Nephron progenitor cell (in vitro differentiated cells): ENCODE data around the gene GPX2.

ENCODE experiments used
- DNase-seq: peaks from one replicate; pipeline ENCODE4 v3.0.0; 2021
- H3K27ac Mint-ChIP-seq: 2 replicates; pipeline ENCODE4 v1.8.0; 2021; ENCODE audit warnings: mild to moderate bottlenecking, moderate library complexity, mixed read lengths
- H3K27me3 Mint-ChIP-seq: 2 replicates; pipeline ENCODE4 v1.8.0; 2021; ENCODE audit warnings: mild to moderate bottlenecking, low read depth, mixed read lengths; ENCODE audit not compliant: poor library complexity
- H3K36me3 Mint-ChIP-seq: 2 replicates; pipeline ENCODE4 v1.8.0; 2021; ENCODE audit warnings: low read depth, mixed read lengths
- H3K4me1 Mint-ChIP-seq: 2 replicates; pipeline ENCODE4 v1.8.0; 2021; ENCODE audit warnings: mixed read lengths
- H3K4me3 Mint-ChIP-seq: 2 replicates; pipeline ENCODE4 v1.8.0; 2021; ENCODE audit warnings: mild to moderate bottlenecking, moderate library complexity, mixed read lengths
- H3K9me3 Mint-ChIP-seq: 2 replicates; pipeline ENCODE4 v1.8.0; 2021; ENCODE audit warnings: mild to moderate bottlenecking, moderate library complexity, mixed read lengths
- CTCF ChIP-seq: fragments of 200-600 bp; sonication (generic); IDR thresholded peaks from 2 replicates; pipeline ENCODE4 v1.5.0; 2021; ENCODE audit warnings: antibody characterized with exemption

The GPX2 gene

GRCh38 chr14:64942531-64943111 lies at the start of gene GPX2:
Gene GPX2, minus strand, starts transcription at chr14:64942745. Its CDS starts 19 bp downstream, at chr14:64942726.
- Mint-ChIP-seq H3K27me3 (peaks cover 4% of the 10 kb centered on the region), H3K36me3 (peaks cover 25% of the 10 kb centered on the region), H3K9me3 (no peaks in the 10 kb centered on the region), H3K4me1 (peaks cover 32% of the 10 kb centered on the region), H3K4me3 (no peak within 1 kb of the TSS), H3K27ac (peak within 1 kb of the TSS; percentile 35)
- DNase-seq = no peak
- no peak for TF ChIP-seq CTCF

DNA sequence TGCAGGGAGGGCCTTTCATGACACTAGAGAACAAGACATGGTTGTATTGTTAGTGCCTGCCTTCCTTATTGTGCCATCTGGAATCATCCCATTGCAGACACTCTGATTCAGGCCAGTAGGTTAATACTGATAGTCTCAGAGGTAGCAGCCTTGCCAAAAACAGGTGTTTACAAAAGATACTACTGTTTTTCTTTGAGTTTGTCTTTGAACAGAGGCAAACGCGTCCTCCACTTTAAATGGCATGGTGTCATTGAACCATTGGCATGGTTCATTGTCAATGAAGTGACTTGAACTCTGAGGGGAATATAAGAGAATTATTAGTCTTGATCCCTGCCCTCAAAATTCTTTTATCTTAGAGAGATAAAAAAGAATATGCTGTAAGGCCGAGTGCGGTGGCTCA lies 48.4 kb upstream of the GPX2 start:
- DNase-seq = no peak
- H3K4me1 Mint-ChIP-seq = peaks cover 32% of the 10 kb centered on the region
- TF ChIP-seq CTCF = no peak
- H3K36me3 Mint-ChIP-seq = no peaks in the 10 kb centered on the region
- H3K27ac Mint-ChIP-seq = no peak overlapping the region
- H3K4me3 Mint-ChIP-seq = no peak overlapping the region
- H3K9me3 Mint-ChIP-seq = no peaks in the 10 kb centered on the region
- peaks cover 9% of the 10 kb centered on the region for H3K27me3 Mint-ChIP-seq

GRCh38 chr14:64990296-64990695 lies 47.8 kb upstream of the GPX2 start:
- Mint-ChIP-seq H3K27ac (no peak overlapping the region), H3K36me3 (no peaks in the 10 kb centered on the region), H3K4me1 (peaks cover 33% of the 10 kb centered on the region), H3K4me3 (no peak overlapping the region), H3K9me3 (no peaks in the 10 kb centered on the region), H3K27me3 (peaks cover 16% of the 10 kb centered on the region)
- no peak for DNase-seq
- no peak for TF ChIP-seq CTCF

- DNase-seq = no peak
- no peaks in the 10 kb centered on the region for H3K9me3 Mint-ChIP-seq
- peaks cover 43% of the 10 kb centered on the region for H3K27me3 Mint-ChIP-seq
These were observed 44.9 kb upstream of the GPX2 start for GRCh38 chr14:64987438-64987767.

DNA sequence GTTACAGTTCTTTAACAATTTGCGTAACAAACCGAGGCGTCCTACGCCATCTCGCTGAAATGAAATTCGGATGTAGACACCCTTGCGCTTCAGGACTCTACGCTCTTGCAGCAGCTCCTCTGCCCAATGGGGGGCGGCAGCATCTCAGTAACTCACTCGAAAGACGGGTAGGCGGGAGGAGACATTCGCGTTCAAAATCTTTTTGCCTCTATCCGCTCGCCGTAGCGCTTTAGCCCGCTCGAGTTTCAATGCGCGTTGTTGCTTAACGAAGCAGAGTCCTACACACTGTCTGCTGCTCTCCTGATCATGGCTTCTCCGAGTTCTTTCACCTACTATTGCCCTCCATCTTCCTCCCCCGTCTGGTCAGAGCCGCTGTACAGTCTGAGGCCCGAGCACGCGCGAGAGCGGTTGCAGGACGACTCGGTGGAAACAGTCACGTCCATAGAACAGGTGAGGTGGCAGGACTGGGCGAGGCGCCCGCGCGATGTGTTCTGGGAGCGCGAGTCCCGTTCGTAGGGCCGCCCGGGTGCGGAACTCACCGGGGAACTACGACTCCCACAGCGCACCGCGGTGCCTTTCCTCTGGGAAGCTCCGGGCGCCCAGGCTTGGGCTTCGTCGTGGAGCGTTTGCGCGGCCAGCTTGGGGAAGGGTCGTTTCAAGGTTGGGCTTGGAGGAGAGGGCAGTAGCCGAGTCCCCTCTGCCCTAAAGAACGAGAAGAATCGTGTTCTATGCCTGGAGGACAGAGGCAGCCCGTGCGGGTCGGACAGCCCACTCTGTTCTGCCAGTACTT lies 44.3 kb upstream of the GPX2 start, which contains the start of gene FNTB:
FNTB (plus strand) TSS at position 248 of the 790 bp plus-strand sequence; CDS start at position 307, 59 bp downstream.
- peak; percentile 49 for TF ChIP-seq CTCF
- peaks cover 48% of the 10 kb centered on the region for H3K27me3 Mint-ChIP-seq
- H3K36me3 Mint-ChIP-seq = no peaks in the 10 kb centered on the region
- peak; percentile 90 for DNase-seq
- H3K9me3 Mint-ChIP-seq = no peaks in the 10 kb centered on the region
- peak within 1 kb of the TSS; percentile 98 for H3K27ac Mint-ChIP-seq
- H3K4me3 Mint-ChIP-seq = peak within 1 kb of the TSS; percentile 99
- H3K4me1 Mint-ChIP-seq = peaks cover 38% of the 10 kb centered on the region

More at GRCh38 chr14:64987438-64987767, 44.9 kb upstream of the GPX2 start:
- no peak for TF ChIP-seq CTCF
- Mint-ChIP-seq H3K36me3 (no peaks in the 10 kb centered on the region), H3K4me1 (peaks cover 38% of the 10 kb centered on the region), H3K27ac (no peak overlapping the region), H3K4me3 (peak overlapping the region; percentile 99)
